Heart right ventricle (tissue), 16 donors: ENCODE measurements around the gene ZMYND8. TPM values are rescaled to one million over a fixed set of nuclear protein-coding genes. Genes with fewer than 3 reads are reported as not detected.
A peak's percentile ranks its signal among the peaks of the same experiment; 100 is the strongest.

Experiments used
- ATAC-seq, 8 donors: fragments of 200-7000 bp; cut with Tn5 transposase; one replicate each; pipeline ENCODE4 v1.9.1; 2020; ENCODE audit warnings: mild to moderate bottlenecking in 8 of 8, moderate library complexity in 8 of 8, moderate number of reproducible peaks in 1 of 8
- DNase-seq, 2 donors: peaks; one replicate each; pipeline ENCODE4 v3.0.0-alpha.2; 2020
- H3K27ac ChIP-seq, 10 donors: fragments of 200-600 bp; sonication (generic) in 2 of 10; one replicate each; pipeline versions ENCODE4 v1.5.0 to v1.8.0; 2020 to 2022; ENCODE audit warnings: mild to moderate bottlenecking in 3 of 10
- H3K27me3 ChIP-seq, 7 donors: fragments of 200-600 bp; one replicate each; pipeline ENCODE4 v1.8.0; 2021 to 2022; ENCODE audit warnings: mild to moderate bottlenecking in 2 of 7
- H3K36me3 ChIP-seq, 9 donors: fragments of 200-600 bp; sonication (generic) in 1 of 9; one replicate each; pipeline versions ENCODE4 v1.5.0 to v1.8.0; 2020 to 2022; ENCODE audit warnings: mild to moderate bottlenecking in 2 of 9
- H3K4me1 ChIP-seq, 9 donors: fragments of 200-600 bp; sonication (generic) in 1 of 9; one replicate each; pipeline versions ENCODE4 v1.5.0 to v1.8.0; 2020 to 2022; ENCODE audit warnings: mild to moderate bottlenecking in 4 of 9
- H3K4me3 ChIP-seq, 10 donors: fragments of 200-600 bp; sonication (generic) in 2 of 10; one replicate each; pipeline versions ENCODE4 v1.5.0 to v1.8.0; 2020 to 2022; ENCODE audit warnings: mild to moderate bottlenecking in 7 of 10, moderate library complexity in 2 of 10
- H3K9me3 ChIP-seq, 11 donors: fragments of 200-600 bp in 10 of 11; sonication (generic) in 2 of 11; one replicate each; pipeline versions ENCODE4 v1.5.0 to v1.8.0; 2013 to 2022; ENCODE audit warnings: mild to moderate bottlenecking in 2 of 11, control low read depth in 1 of 11, moderate library complexity in 1 of 11
- CTCF ChIP-seq, 9 donors: fragments of 200-600 bp; sonication (generic) in 2 of 9; IDR thresholded peaks; one replicate each; pipeline versions ENCODE4 v1.5.0 to v1.8.0; 2021 to 2022; ENCODE audit warnings: antibody characterized with exemption in 9 of 9, mild to moderate bottlenecking in 5 of 9, moderate library complexity in 1 of 9
- WGBS, 2 donors: extraction: QIAGEN DNeasy Blood & Tissue Kit; methylation state at CpG; one replicate each; pipeline ENCODE4 v1.1.7; 2013; ENCODE audit warnings: inconsistent platforms in 1 of 2; 5-methylcytosine and 5-hydroxymethylcytosine counted together
- intact Hi-C, 10 donors: fragments of 100-400 bp; cut with DNase I; formaldehyde crosslinking; loops; one replicate each; pipeline versions ENCODE4 v1.11.1 to v1.14.2; 2022
- polyA plus RNA-seq, 2 donors: library from polyadenylated mRNA; stranded (reverse); fragments of 200-250 nt; gene quantifications; one replicate each; pipeline ENCODE4 v1.2.3, GENCODE V29; 2013
- total RNA-seq, 10 donors: library from RNA; stranded (reverse); fragmentation: NEBNext Ultra II Directional in 3 of 10; extraction: Animal tissue kit (Norgen Biotek cat#: 25700) in 3 of 10; gene quantifications; one replicate each; pipeline versions ENCODE4 v1.2.1 to v1.2.4, GENCODE V29; 2021 to 2023
- donor health status: Arrhythmogenic right ventricular cardiomyopathy.
- donor health status: ischemic (EF 13 %, LVEDD 7.1; RV severe dilation, severe dysfunction).
- donor health status: healthy with polysubstance abuse.
- donor health status: DM: no; HTN: yes; CAD: no.
- donor health status: DM: no; HTN: no; CAD: no.
- donor health status: ischemic (EF 25% LVEDD 6.9; RV normal size, moderate dysfunction).
- donor health status: ischemic (EF 25% LVEDD 5.7; RV mildly dilated, moderate dysfunction).
- donor health status: healthy.
- donor health status: DM: yes; HTN: yes; CAD: no.
- donor health status: Ischemic cardiomyopathy.
- donor health status: ischemic (EF 35%, LVEDD 5.7; RV mildly dilated, moderate dysfunction).
- donor health status: nonischemic (EF 11% LVEDD 7.7; RV severe dilation, severe dysfunction).
- donor health status: DM: yes; HTN: yes; CAD: no.
- donor health status: PGD.
- donor health status: ischemic (EF 29% LVEDD 5.4; RV normal size, mild dysfunction).
- donor health status: nonischemic (EF 23%, LVEDD 6.1; RV moderate dilation, normal function).

The ZMYND8 gene
- total and polyA plus RNA-seq, 12 donors: 6.4 to 39.0 (median 28.0) TPM

GRCh38 chr20:47227119-47227518 lies 129.4 kb downstream of the ZMYND8 start:
- Histone ChIP-seq H3K36me3 (peaks cover 0 to 96% (median 51%) of the 10 kb centered on the region in 9 donors), H3K27me3 (no peaks in the 10 kb centered on the region), H3K27ac (no peak overlapping the region), H3K4me3 (no peak overlapping the region), H3K9me3 (no peaks in the 10 kb centered on the region), H3K4me1 (peaks cover 6 to 31% (median 17%) of the 10 kb centered on the region in 9 donors)
- DNase-seq: no peak
- no peak for ATAC-seq
- TF ChIP-seq CTCF (IDR thresholded peaks at IDR 0.05): no peak
- intact Hi-C loops: no loop called here
- 86 to 93% methylated on average over 7 of the region's 7 CpGs for WGBS, 2 donors

- Histone ChIP-seq H3K4me1 (peaks cover 0 to 16% (median 6%) of the 10 kb centered on the region in 9 donors), H3K9me3 (no peaks in the 10 kb centered on the region), H3K27me3 (no peaks in the 10 kb centered on the region), H3K4me3 (no peak overlapping the region), H3K36me3 (peaks cover 0 to 97% (median 59%) of the 10 kb centered on the region in 9 donors), H3K27ac (peak overlapping the region in 1 of 10 donors; percentile 6)
- no peak for ATAC-seq
- intact Hi-C loops: no loop called here
- TF ChIP-seq CTCF (IDR thresholded peaks at IDR 0.05): no peak
- 78 to 81% methylated on average over 1 of the region's 1 CpG for WGBS, 2 donors
- no peak for DNase-seq
Observed at GRCh38 chr20:47225458-47225857, 131.0 kb downstream of the ZMYND8 start.

GRCh38 chr20:47224857-47225256 lies 131.6 kb downstream of the ZMYND8 start:
- H3K36me3 ChIP-seq: peaks cover 0 to 98% (median 63%) of the 10 kb centered on the region in 9 donors
- H3K27me3 ChIP-seq: no peaks in the 10 kb centered on the region
- 95 to 98% methylated on average over 4 of the region's 4 CpGs for WGBS, 2 donors

GRCh38 chr20:47224300-47224791 lies 132.2 kb downstream of the ZMYND8 start:
- Histone ChIP-seq H3K4me1 (peaks cover 0 to 12% (median 6%) of the 10 kb centered on the region in 9 donors), H3K9me3 (no peaks in the 10 kb centered on the region), H3K27me3 (no peaks in the 10 kb centered on the region), H3K27ac (no peak overlapping the region), H3K4me3 (no peak overlapping the region), H3K36me3 (peaks cover 0 to 98% (median 60%) of the 10 kb centered on the region in 9 donors)
- WGBS, 2 donors: 92% methylated on average over 11 of the region's 11 CpGs
- no peak for ATAC-seq
- no peak for TF ChIP-seq CTCF (IDR thresholded peaks at IDR 0.05)
- intact Hi-C loops: no loop called here
- DNase-seq: no peak

More at GRCh38 chr20:47224857-47225256, 131.6 kb downstream of the ZMYND8 start:
- Histone ChIP-seq H3K4me1 (peaks cover 0 to 16% (median 6%) of the 10 kb centered on the region in 9 donors), H3K4me3 (no peak overlapping the region), H3K27ac (no peak overlapping the region), H3K9me3 (no peaks in the 10 kb centered on the region)
- intact Hi-C loops: no loop called here
- ATAC-seq: no peak
- TF ChIP-seq CTCF (IDR thresholded peaks at IDR 0.05): no peak
- DNase-seq: no peak
